AG09309 (cell line): Measurements from ENCODE around the gene SH3BGRL2.

ENCODE experiments used
- DNase-seq: peaks from one replicate; pipeline ENCODE4 v3.0.0-alpha.2; 2010; ENCODE audit warnings: low read depth
- H3K4me3 ChIP-seq: 2 replicates; pipeline ENCODE4 v1.5.1; 2011; ENCODE audit warnings: mild to moderate bottlenecking, low read depth, low read length, moderate library complexity; ENCODE audit not compliant: control insufficient read depth
- CTCF ChIP-seq: IDR thresholded peaks from 2 replicates; pipeline ENCODE4 v1.5.1; 2011; ENCODE audit warnings: mild to moderate bottlenecking, low read depth, low read length, inconsistent platforms; ENCODE audit not compliant: insufficient read depth, control insufficient read depth; ENCODE audit errors: missing control alignments

Gene SH3BGRL2

DNA sequence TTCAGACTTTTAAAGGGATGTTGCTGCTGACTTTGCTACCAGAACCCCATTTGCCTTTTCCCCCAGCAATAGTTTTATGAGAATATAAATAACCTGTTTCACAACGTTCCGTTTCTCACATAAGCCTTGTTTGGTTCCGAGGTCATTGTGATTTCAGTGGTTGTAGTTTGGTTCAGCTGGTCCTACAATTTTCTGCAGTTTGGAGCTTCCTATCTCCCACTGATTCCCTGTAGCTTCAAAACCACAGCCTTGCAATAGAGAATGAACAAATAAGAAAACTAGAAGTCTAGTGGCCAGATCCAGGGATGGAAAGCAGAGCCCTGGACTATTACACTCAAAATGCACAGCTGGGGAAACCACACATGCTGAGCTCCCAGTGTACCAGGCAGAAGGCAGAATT is 24.1 kb upstream of the SH3BGRL2 start:
- TF ChIP-seq CTCF, result no peak
- H3K4me3 ChIP-seq, result no peak overlapping the region
- DNase-seq, result peak; percentile 38

- TF ChIP-seq CTCF, result no peak
- DNase-seq, result no peak
These were observed 22.6 kb upstream of the SH3BGRL2 start for GRCh38 chr6:79608334-79609224.

GRCh38 chr6:79609225-79609595 is 21.9 kb upstream of the SH3BGRL2 start:
- no peak for DNase-seq
- no peak overlapping the region for H3K4me3 ChIP-seq
- TF ChIP-seq CTCF, result no peak

More at GRCh38 chr6:79608334-79609224, 22.6 kb upstream of the SH3BGRL2 start:
- H3K4me3 ChIP-seq, result no peak overlapping the region

GRCh38 chr6:79610306-79611009 is 20.7 kb upstream of the SH3BGRL2 start:
- no peak overlapping the region for H3K4me3 ChIP-seq
- DNase-seq, result no peak
- TF ChIP-seq CTCF, result no peak

- H3K4me3 ChIP-seq, result no peak overlapping the region
- no peak for DNase-seq
- TF ChIP-seq CTCF, result no peak
These were observed 18.7 kb upstream of the SH3BGRL2 start for GRCh38 chr6:79612457-79612856.

DNA sequence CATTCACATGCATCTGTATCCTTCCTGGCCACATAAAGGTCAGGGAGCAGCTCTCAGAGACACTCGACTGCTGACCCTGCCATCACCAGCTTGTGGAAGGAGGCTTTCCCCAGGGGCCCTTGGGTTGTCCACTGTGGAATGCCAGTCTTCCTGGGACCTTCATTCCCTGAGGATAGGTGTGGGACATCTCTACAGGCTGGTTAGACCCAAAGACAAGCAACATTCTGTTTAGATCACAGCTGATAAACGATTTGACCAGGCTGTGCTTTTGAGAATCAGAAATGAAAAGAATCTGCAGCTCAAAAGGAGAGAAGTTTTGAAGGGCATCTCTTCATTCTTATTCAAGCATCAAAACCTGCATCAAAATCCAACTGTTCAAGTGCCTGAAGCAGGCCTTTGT is 18.2 kb upstream of the SH3BGRL2 start:
- H3K4me3 ChIP-seq, result no peak overlapping the region
- no peak for DNase-seq
- no peak for TF ChIP-seq CTCF
